OCI-LY7 (cell line): ENCODE data around the gene KRTAP10-3. TPM values are rescaled to one million over a fixed set of nuclear protein-coding genes. Genes with fewer than 3 reads are reported as not detected.

Experiments
- BruUV-seq: library from RNA; stranded (reverse); fragments of 400-500 nt; replicated peaks from 2 replicates; lab custom pipeline; 2021; lab: Mats Ljungman, UMichigan
- CTCF ChIA-PET: fragments of 300-600 bp; sonication (Branson Sonifier 250); formaldehyde crosslinking; loops from one replicate; lab custom pipeline; 2022; ENCODE audit warnings: antibody characterized with exemption; ENCODE audit not compliant: unreplicated experiment; lab: Charles Lee
- POLR2A ChIA-PET: fragments of 300-600 bp; sonication (Branson Sonifier 250); formaldehyde crosslinking; loops from one replicate; lab custom pipeline; 2022; ENCODE audit warnings: antibody characterized with exemption; lab: Charles Lee
- DNase-seq: peaks from one replicate; pipeline ENCODE4 v3.0.0-alpha.2; 2015; ENCODE audit warnings: low spot score
- H2AFZ ChIP-seq: fragments of 200-600 bp; sonication (generic), shearing (Covaris generic); 2 replicates; pipeline ENCODE4 v1.6.1; 2014; ENCODE audit warnings: mild to moderate bottlenecking, antibody characterized with exemption, low read length, moderate library complexity
- H3K27ac ChIP-seq: fragments of 200-600 bp; sonication (generic); 2 replicates; pipeline ENCODE4 v1.5.1; 2014; ENCODE audit warnings: mixed run types, low read depth, mild to moderate bottlenecking, moderate library complexity, low read length, inconsistent platforms; ENCODE audit not compliant: poor library complexity, severe bottlenecking
- H3K36me3 ChIP-seq: fragments of 200-600 bp; sonication (generic); 2 replicates; pipeline ENCODE4 v1.6.1; 2014; ENCODE audit warnings: mild to moderate bottlenecking, antibody characterized with exemption, low read length, moderate library complexity, mixed read lengths; ENCODE audit not compliant: insufficient read depth
- H3K4me1 ChIP-seq: fragments of 200-600 bp; sonication (generic); 2 replicates; pipeline ENCODE4 v1.5.1; 2014; ENCODE audit warnings: mild to moderate bottlenecking, low read length; ENCODE audit not compliant: insufficient read depth, poor library complexity, severe bottlenecking
- H3K4me2 ChIP-seq: fragments of 200-600 bp; sonication (generic); 2 replicates; pipeline ENCODE4 v1.6.1; 2014; ENCODE audit warnings: mild to moderate bottlenecking, low read length
- H3K4me3 ChIP-seq: fragments of 200-600 bp; sonication (generic); 2 replicates; pipeline ENCODE4 v1.5.1; 2014; ENCODE audit warnings: mild to moderate bottlenecking, low read depth, low read length; ENCODE audit not compliant: poor library complexity, severe bottlenecking
- H3K79me2 ChIP-seq: fragments of 200-600 bp; sonication (generic); 2 replicates; pipeline ENCODE4 v1.6.1; 2016; ENCODE audit warnings: low read depth, mild to moderate bottlenecking, low read length, moderate library complexity, mixed read lengths; ENCODE audit not compliant: insufficient read depth
- H3K9me2 ChIP-seq: fragments of 200-600 bp; sonication (generic); 2 replicates; pipeline ENCODE4 v1.6.1; 2016; ENCODE audit warnings: mild to moderate bottlenecking, low read length, mixed read lengths; ENCODE audit not compliant: insufficient read depth
- H3K9me3 ChIP-seq: fragments of 200-600 bp; sonication (generic); 2 replicates; pipeline ENCODE4 v1.6.1; 2014; ENCODE audit warnings: mild to moderate bottlenecking, mixed run types, low read length, mixed read lengths
- H4K20me1 ChIP-seq: fragments of 200-600 bp; sonication (generic); 2 replicates; pipeline ENCODE4 v1.6.1; 2014; ENCODE audit warnings: mild to moderate bottlenecking, antibody characterized with exemption, low read length, moderate library complexity, mixed read lengths; ENCODE audit not compliant: insufficient read depth
- CTCF ChIP-seq: fragments of 200-600 bp; sonication (generic); conservative IDR thresholded peaks from 2 replicates; pipeline ENCODE4 v1.5.1; 2014; ENCODE audit warnings: mild to moderate bottlenecking, antibody characterized with exemption, low read length, moderate library complexity, mixed read lengths
- EZH2phosphoT487 ChIP-seq: fragments of 200-600 bp; sonication (generic); IDR thresholded peaks from 2 replicates; pipeline ENCODE4 v1.6.1; 2018; ENCODE audit warnings: low read depth, borderline replicate concordance, mild to moderate bottlenecking, mixed run types, antibody characterized with exemption, low read length, moderate library complexity, mixed read lengths
- intact Hi-C: fragments of 100-400 bp; cut with micrococcal nuclease; formaldehyde crosslinking; loops from one replicate; pipeline ENCODE4 v1.10.0; 2022; ENCODE audit not compliant: unreplicated experiment
- total RNA-seq, 2 experiments: library from RNA; depleted of rRNA in 1 of 2; stranded (reverse); fragments of >200 nt in 1 of 2; shearing (Covaris generic) in 1 of 2; gene quantifications; 2 replicates each; pipeline ENCODE4 v1.2.3, GENCODE V29; 2014 to 2022

Gene KRTAP10-3
- total RNA-seq, 2 experiments from 2014 or later: not detected

GRCh38 chr21:44549525-44550211 is 8.9 kb downstream of the KRTAP10-3 start:
- BruUV-seq: no TSS peak
- no peak for DNase-seq

GRCh38 chr21:44548922-44549321 is 9.7 kb downstream of the KRTAP10-3 start:
- BruUV-seq: no TSS peak
- TF ChIP-seq CTCF (no peak), EZH2phosphoT487 (no peak)
- Histone ChIP-seq H4K20me1 (no peaks in the 10 kb centered on the region), H3K4me2 (no peak overlapping the region), H3K4me3 (no peak overlapping the region), H3K4me1 (peaks cover 7% of the 10 kb centered on the region), H3K9me3 (peaks cover 11% of the 10 kb centered on the region), H3K9me2 (no peaks in the 10 kb centered on the region), H2AFZ (no peak overlapping the region), H3K79me2 (no peaks in the 10 kb centered on the region), H3K36me3 (no peaks in the 10 kb centered on the region), H3K27ac (no peak overlapping the region)
- ChIA-PET POLR2A (no interaction called here), CTCF (no interaction called here)
- intact Hi-C loops: no loop called here
- no peak for DNase-seq

More at GRCh38 chr21:44549525-44550211, 8.9 kb downstream of the KRTAP10-3 start:
- TF ChIP-seq CTCF (no peak), EZH2phosphoT487 (no peak)
- H2AFZ ChIP-seq: no peak overlapping the region
- intact Hi-C loops: no loop called here
- ChIA-PET CTCF (no interaction called here), POLR2A (no interaction called here)
- H3K27ac ChIP-seq: no peak overlapping the region
- peaks cover 7% of the 10 kb centered on the region for H3K4me1 ChIP-seq
- peaks cover 11% of the 10 kb centered on the region for H3K9me3 ChIP-seq
- no peaks in the 10 kb centered on the region for H3K36me3 ChIP-seq
- no peaks in the 10 kb centered on the region for H4K20me1 ChIP-seq
- no peaks in the 10 kb centered on the region for H3K9me2 ChIP-seq
- H3K4me2 ChIP-seq: no peak overlapping the region
- no peak overlapping the region for H3K4me3 ChIP-seq
- H3K79me2 ChIP-seq: no peaks in the 10 kb centered on the region

- intact Hi-C loops: no loop called here
- peaks cover 12% of the 10 kb centered on the region for H3K9me3 ChIP-seq
- H3K4me2 ChIP-seq: no peak overlapping the region
- ChIA-PET CTCF (no interaction called here), POLR2A (no interaction called here)
- no peaks in the 10 kb centered on the region for H3K79me2 ChIP-seq
- H4K20me1 ChIP-seq: no peaks in the 10 kb centered on the region
- no peaks in the 10 kb centered on the region for H3K9me2 ChIP-seq
- H2AFZ ChIP-seq: no peak overlapping the region
- no peaks in the 10 kb centered on the region for H3K36me3 ChIP-seq
- peaks cover 7% of the 10 kb centered on the region for H3K4me1 ChIP-seq
- no peak overlapping the region for H3K27ac ChIP-seq
- TF ChIP-seq EZH2phosphoT487: no peak
- no peak for TF ChIP-seq CTCF
- DNase-seq: no peak
- no TSS peak for BruUV-seq
- H3K4me3 ChIP-seq: no peak overlapping the region
Observed at GRCh38 chr21:44548381-44548780, 10.2 kb downstream of the KRTAP10-3 start.
